ENCODE results near the gene GSC2. TPM values are rescaled to one million over a fixed set of nuclear protein-coding genes. Genes with fewer than 3 reads are reported as not detected.

GSC2 gene
- total RNA-seq, 4 donors from 2014 or later: not detected

DNA sequence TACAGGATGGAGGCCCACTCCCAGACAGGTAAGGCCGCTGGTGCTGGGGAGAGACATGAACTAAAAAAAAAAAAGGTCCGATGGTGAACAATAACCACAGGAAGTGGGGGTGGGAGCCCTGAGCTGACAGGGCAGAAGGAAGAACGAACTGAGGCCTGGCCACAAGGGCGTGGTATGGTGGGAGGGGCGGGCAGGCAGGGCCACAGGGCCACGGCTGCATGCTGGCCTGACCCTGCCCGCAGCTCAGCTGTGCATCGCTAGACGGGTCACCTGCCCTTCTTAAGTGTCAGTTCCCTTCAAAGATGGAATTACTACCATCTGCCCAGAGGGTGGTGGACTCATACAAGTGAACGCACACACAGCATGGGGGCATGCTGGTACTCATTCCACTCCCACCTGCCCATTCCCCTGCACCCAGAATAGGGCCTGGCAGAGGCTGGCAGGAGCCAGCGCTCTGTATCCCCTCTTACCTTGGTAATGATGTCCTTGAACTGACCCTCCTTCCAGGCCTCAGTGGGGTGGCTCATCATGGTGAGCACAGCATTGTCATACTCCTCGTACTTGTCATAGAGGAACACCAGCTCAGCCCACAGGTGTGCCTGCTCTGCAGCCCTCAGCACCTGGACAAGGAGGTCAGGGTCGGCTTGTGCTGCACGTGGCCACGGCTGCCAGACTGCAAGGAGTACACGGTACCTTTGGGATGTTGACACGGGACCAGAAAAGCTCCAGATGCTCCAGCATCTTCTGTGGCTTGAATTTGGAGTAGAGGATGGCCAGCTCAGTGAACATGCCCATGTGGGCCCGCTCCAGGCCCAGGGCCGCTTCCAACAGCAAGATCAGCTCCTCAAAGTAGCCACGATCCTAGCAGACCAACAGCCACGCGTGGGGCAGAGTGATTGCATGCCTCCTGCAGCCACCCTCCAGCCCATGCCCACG is 46.0 kb upstream of the GSC2 start:
- intact Hi-C loops (cut with DNase I; ENCODE audit: low total_unique reads): no loop called here
- in situ Hi-C loops (cut with MboI; ENCODE audit: low sequenced_read_pairs in 4 of 4): loop anchor here in 1 of 4 donors (25.0 kb wide), 1 partner anchor 266 kb away; no protein-coding TSS in a partner anchor

GRCh38 chr22:19194766-19195536 is 44.9 kb upstream of the GSC2 start:
- Histone ChIP-seq H3K36me3 (peaks cover 0 to 87% of the 10 kb centered on the region in 2 donors), H3K27me3 (no peaks in the 10 kb centered on the region), H3K27ac (no peak overlapping the region), H3K9me3 (no peaks in the 10 kb centered on the region), H3K4me3 (no peak overlapping the region), H3K4me1 (no peaks in the 10 kb centered on the region)
- DNase-seq (peak in 1 of 2 donors; percentile 10), ATAC-seq (no peak)
- intact Hi-C loops (cut with DNase I; ENCODE audit: low total_unique reads): no loop called here
- in situ Hi-C loops (cut with MboI; ENCODE audit: low sequenced_read_pairs in 4 of 4): loop anchor here in 1 of 4 donors (25.0 kb wide), 1 partner anchor 267 kb away; no protein-coding TSS in a partner anchor
- no peak for TF ChIP-seq POLR2A (IDR thresholded peaks at IDR 0.05)
- TF ChIP-seq, protein P1, sequence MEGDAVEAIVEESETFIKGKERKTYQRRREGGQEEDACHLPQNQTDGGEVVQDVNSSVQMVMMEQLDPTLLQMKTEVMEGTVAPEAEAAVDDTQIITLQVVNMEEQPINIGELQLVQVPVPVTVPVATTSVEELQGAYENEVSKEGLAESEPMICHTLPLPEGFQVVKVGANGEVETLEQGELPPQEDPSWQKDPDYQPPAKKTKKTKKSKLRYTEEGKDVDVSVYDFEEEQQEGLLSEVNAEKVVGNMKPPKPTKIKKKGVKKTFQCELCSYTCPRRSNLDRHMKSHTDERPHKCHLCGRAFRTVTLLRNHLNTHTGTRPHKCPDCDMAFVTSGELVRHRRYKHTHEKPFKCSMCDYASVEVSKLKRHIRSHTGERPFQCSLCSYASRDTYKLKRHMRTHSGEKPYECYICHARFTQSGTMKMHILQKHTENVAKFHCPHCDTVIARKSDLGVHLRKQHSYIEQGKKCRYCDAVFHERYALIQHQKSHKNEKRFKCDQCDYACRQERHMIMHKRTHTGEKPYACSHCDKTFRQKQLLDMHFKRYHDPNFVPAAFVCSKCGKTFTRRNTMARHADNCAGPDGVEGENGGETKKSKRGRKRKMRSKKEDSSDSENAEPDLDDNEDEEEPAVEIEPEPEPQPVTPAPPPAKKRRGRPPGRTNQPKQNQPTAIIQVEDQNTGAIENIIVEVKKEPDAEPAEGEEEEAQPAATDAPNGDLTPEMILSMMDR (IDR thresholded peaks at IDR 0.05 in 4 of 5, conservative IDR thresholded peaks at IDR 0.05 in 1 of 5): no peak

More for the DNA sequence above, 46.0 kb upstream of the GSC2 start:
- no peak overlapping the region for H3K4me3 ChIP-seq
- TF ChIP-seq POLR2A (IDR thresholded peaks at IDR 0.05): no peak
- TF ChIP-seq, protein P1 (IDR thresholded peaks at IDR 0.05 in 4 of 5, conservative IDR thresholded peaks at IDR 0.05 in 1 of 5): no peak
- peak in 1 of 2 donors; percentile 9 for ATAC-seq
- peak in 1 of 2 donors; percentile 11 for DNase-seq
- H3K36me3 ChIP-seq: peaks cover 0 to 91% of the 10 kb centered on the region in 2 donors
- H3K4me1 ChIP-seq: no peaks in the 10 kb centered on the region
- no peak overlapping the region for H3K27ac ChIP-seq
- no peaks in the 10 kb centered on the region for H3K27me3 ChIP-seq
- no peaks in the 10 kb centered on the region for H3K9me3 ChIP-seq

GRCh38 chr22:19193879-19194278 is 43.8 kb upstream of the GSC2 start:
- Histone ChIP-seq H3K4me1 (no peaks in the 10 kb centered on the region), H3K9me3 (no peaks in the 10 kb centered on the region), H3K27me3 (no peaks in the 10 kb centered on the region), H3K36me3 (peaks cover 0 to 85% of the 10 kb centered on the region in 2 donors), H3K4me3 (no peak overlapping the region), H3K27ac (no peak overlapping the region)
- in situ Hi-C loops (cut with MboI; ENCODE audit: low sequenced_read_pairs in 4 of 4) (loop anchor here in 1 of 4 donors (25.0 kb wide), 1 partner anchor 268 kb away; no protein-coding TSS in a partner anchor), intact Hi-C loops (cut with DNase I; ENCODE audit: low total_unique reads) (no loop called here)
- no peak for ATAC-seq
- peak in 1 of 2 donors; percentile 5 for DNase-seq
- TF ChIP-seq, protein P1 (IDR thresholded peaks at IDR 0.05 in 4 of 5, conservative IDR thresholded peaks at IDR 0.05 in 1 of 5): no peak
- no peak for TF ChIP-seq POLR2A (IDR thresholded peaks at IDR 0.05)

DNA sequence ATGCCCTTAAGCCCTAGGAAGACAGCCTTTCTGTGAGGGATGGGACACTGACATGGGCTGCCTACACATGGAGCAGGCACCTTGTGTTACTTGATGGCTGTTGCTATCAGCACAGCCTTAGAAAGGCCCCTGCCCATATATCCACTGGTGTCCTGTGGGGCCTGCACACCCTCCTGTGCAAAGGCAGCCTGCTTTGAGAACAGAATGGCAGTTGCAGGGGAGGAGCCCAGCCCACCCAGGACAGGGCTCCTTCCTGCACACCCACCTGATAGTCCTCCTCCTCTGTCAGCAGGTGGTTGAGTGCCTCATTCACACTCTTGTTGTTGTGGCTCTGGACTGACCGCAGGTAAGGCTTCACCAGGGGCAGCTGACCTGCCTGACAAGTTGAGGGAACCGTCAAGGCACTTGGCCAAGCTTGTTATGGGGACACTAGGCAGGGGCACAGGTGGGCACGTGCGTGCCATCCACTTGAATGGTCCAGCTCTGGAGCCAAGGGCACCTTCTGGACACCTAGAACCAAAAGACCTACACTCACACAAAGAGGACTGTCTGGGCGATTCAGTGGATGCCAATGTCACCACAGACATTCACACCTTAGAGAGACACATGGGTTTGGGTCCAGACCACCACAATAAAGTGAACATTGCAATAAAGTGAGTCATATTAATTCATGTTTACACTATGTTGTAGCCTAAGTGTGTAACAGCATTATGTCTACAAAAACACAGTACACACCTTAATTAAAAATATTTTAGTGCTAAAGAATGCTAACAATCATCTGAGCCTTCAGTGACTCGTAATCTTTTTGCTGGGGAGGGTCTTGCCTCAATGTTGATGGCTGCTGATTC is 37.8 kb upstream of the GSC2 start:
- Histone ChIP-seq H3K27me3 (no peaks in the 10 kb centered on the region), H3K9me3 (no peaks in the 10 kb centered on the region), H3K4me3 (no peak overlapping the region), H3K36me3 (peaks cover 0 to 80% of the 10 kb centered on the region in 2 donors), H3K27ac (no peak overlapping the region), H3K4me1 (no peaks in the 10 kb centered on the region)
- intact Hi-C loops (cut with DNase I; ENCODE audit: low total_unique reads) (no loop called here), in situ Hi-C loops (cut with MboI; ENCODE audit: low sequenced_read_pairs in 4 of 4) (loop anchor here in 1 of 4 donors (25.0 kb wide), 1 partner anchor 274 kb away; no protein-coding TSS in a partner anchor)
- DNase-seq: no peak
- no peak for TF ChIP-seq POLR2A (IDR thresholded peaks at IDR 0.05)
- TF ChIP-seq, protein P1 (IDR thresholded peaks at IDR 0.05 in 4 of 5, conservative IDR thresholded peaks at IDR 0.05 in 1 of 5): no peak
- ATAC-seq: no peak
